WTC11 (cell line): ENCODE data around the gene LIMA1. TPM values are rescaled to one million over a fixed set of nuclear protein-coding genes. Genes with fewer than 3 reads are reported as not detected.
A peak's percentile ranks its signal among the peaks of the same experiment; 100 is the strongest.

Experiments
- ATAC-seq: fragments of 200-7000 bp; cut with Tn5 transposase; 2 replicates; pipeline ENCODE4 v1.10.0; 2021; ENCODE audit warnings: mild to moderate bottlenecking, moderate library complexity
- CTCF ChIA-PET: fragments of 300-600 bp; sonication (Branson Sonifier 250); formaldehyde crosslinking; loops from one replicate; lab custom pipeline; 2021; ENCODE audit warnings: antibody characterized with exemption; lab: Charles Lee
- POLR2A ChIA-PET: fragments of 350-600 bp; sonication (Branson Sonifier 250); formaldehyde crosslinking; loops from one replicate; lab custom pipeline; 2021; ENCODE audit warnings: antibody characterized with exemption; lab: Charles Lee
- DNase-seq: peaks from one replicate; pipeline ENCODE4 v3.0.0; 2021; ENCODE audit warnings: low spot score
- H3K27ac Mint-ChIP-seq: 2 replicates; pipeline ENCODE4 v1.8.0; 2021; ENCODE audit warnings: mixed read lengths
- H3K27me3 Mint-ChIP-seq: 2 replicates; pipeline ENCODE4 v1.8.0; 2021; ENCODE audit warnings: low read depth, mild to moderate bottlenecking, moderate library complexity, mixed read lengths
- H3K36me3 Mint-ChIP-seq: 2 replicates; pipeline ENCODE4 v1.8.0; 2021; ENCODE audit warnings: mixed read lengths
- H3K4me1 Mint-ChIP-seq: 2 replicates; pipeline ENCODE4 v1.8.0; 2022; ENCODE audit warnings: mixed read lengths
- H3K4me3 Mint-ChIP-seq: 2 replicates; pipeline ENCODE4 v1.8.0; 2021; ENCODE audit warnings: mild to moderate bottlenecking, moderate library complexity, mixed read lengths
- H3K9me3 Mint-ChIP-seq: 2 replicates; pipeline ENCODE4 v1.8.0; 2021; ENCODE audit warnings: mixed read lengths
- RORB ChIP-seq: fragments of 250-450 bp; sonication (Bioruptor Pico); IDR thresholded peaks from 2 replicates; pipeline ENCODE4 v1.9.0; 2021; ENCODE audit warnings: mild to moderate bottlenecking
- SP1 ChIP-seq: sonication (generic); formaldehyde crosslinking; conservative IDR thresholded peaks from 2 replicates; pipeline ENCODE4 v1.8.1; 2022; ENCODE audit warnings: missing genetic modification reagents
- TCF7 ChIP-seq: sonication (generic); formaldehyde crosslinking; IDR thresholded peaks from 2 replicates; pipeline ENCODE4 v1.8.0; 2022; ENCODE audit warnings: mild to moderate bottlenecking, low read depth, missing genetic modification reagents, moderate library complexity
- ZNF317 ChIP-seq: sonication (generic); formaldehyde crosslinking; IDR thresholded peaks from 2 replicates; pipeline ENCODE4 v1.8.1; 2023; ENCODE audit warnings: low read depth, mild to moderate bottlenecking, moderate library complexity, missing genetic modification reagents, borderline replicate concordance
- total RNA-seq: library from RNA; stranded (reverse); gene quantifications from 3 replicates; pipeline ENCODE4 v1.2.3, GENCODE V29; 2021
- TF ChIP-seq, protein P1 (sequence below): fragments of 250-450 bp; sonication (Bioruptor Pico); conservative IDR thresholded peaks from 2 replicates; pipeline ENCODE4 v1.9.0; 2021; ENCODE audit warnings: mild to moderate bottlenecking
- TF ChIP-seq, protein P2 (sequence below): sonication (generic); formaldehyde crosslinking; IDR thresholded peaks from 2 replicates; pipeline ENCODE4 v1.8.0; 2022; ENCODE audit warnings: mild to moderate bottlenecking, missing genetic modification reagents
- TF ChIP-seq, protein P3 (sequence below): sonication (generic); formaldehyde crosslinking; conservative IDR thresholded peaks from 2 replicates; pipeline ENCODE4 v1.8.1; 2023; ENCODE audit warnings: mild to moderate bottlenecking, low read depth, missing genetic modification reagents, moderate library complexity
- TF ChIP-seq, protein P4 (sequence below): sonication (generic); formaldehyde crosslinking; IDR thresholded peaks from 2 replicates; pipeline ENCODE4 v1.8.0; 2023; ENCODE audit warnings: missing genetic modification reagents
- TF ChIP-seq, protein P5 (sequence below): fragments of 250-450 bp; sonication (Bioruptor Pico); IDR thresholded peaks from 2 replicates; pipeline ENCODE4 v1.8.0; 2021; ENCODE audit warnings: mild to moderate bottlenecking
- TF ChIP-seq, protein P6 (sequence below): fragments of 200-600 bp; IDR thresholded peaks from 2 replicates; pipeline ENCODE4 v1.8.0; 2022; ENCODE audit warnings: antibody characterized with exemption

The LIMA1 gene
- total RNA-seq, 1 experiment from 2014 or later = 41.2 TPM

DNA sequence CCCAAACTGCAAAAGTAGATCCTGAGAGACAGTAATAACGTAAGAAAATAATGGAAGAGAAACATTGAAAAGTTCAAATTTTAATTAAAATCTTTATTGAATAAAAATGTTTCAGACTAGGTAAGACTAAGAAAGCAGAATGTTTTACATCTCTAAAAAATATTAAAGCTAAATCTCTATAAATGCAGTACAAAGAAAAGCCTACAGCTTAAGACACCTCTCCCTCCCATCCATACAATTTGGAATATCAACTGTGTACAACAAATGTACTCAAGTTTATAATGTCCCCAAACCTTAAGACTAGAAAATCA lies 107.6 kb downstream of the LIMA1 start:
- ATAC-seq (no peak), DNase-seq (no peak)
- Mint-ChIP-seq H3K27ac (no peak overlapping the region), H3K36me3 (peaks cover 11% of the 10 kb centered on the region), H3K27me3 (no peaks in the 10 kb centered on the region), H3K4me3 (no peak overlapping the region), H3K9me3 (no peaks in the 10 kb centered on the region), H3K4me1 (no peaks in the 10 kb centered on the region)
- POLR2A ChIA-PET = interaction anchor here (0.6 kb wide), 1 partner anchor 45 kb away, joined by 3 read pairs; no protein-coding TSS in a partner anchor
- CTCF ChIA-PET = interaction anchor here (0.7 to 2.4 kb wide), 14 partner anchors 8 to 209 kb away, joined by 3 to 23 read pairs (median 8); partner anchors contain the start of genes CERS5, COX14, GPD1 and SMARCD1
- TF ChIP-seq, protein P1, sequence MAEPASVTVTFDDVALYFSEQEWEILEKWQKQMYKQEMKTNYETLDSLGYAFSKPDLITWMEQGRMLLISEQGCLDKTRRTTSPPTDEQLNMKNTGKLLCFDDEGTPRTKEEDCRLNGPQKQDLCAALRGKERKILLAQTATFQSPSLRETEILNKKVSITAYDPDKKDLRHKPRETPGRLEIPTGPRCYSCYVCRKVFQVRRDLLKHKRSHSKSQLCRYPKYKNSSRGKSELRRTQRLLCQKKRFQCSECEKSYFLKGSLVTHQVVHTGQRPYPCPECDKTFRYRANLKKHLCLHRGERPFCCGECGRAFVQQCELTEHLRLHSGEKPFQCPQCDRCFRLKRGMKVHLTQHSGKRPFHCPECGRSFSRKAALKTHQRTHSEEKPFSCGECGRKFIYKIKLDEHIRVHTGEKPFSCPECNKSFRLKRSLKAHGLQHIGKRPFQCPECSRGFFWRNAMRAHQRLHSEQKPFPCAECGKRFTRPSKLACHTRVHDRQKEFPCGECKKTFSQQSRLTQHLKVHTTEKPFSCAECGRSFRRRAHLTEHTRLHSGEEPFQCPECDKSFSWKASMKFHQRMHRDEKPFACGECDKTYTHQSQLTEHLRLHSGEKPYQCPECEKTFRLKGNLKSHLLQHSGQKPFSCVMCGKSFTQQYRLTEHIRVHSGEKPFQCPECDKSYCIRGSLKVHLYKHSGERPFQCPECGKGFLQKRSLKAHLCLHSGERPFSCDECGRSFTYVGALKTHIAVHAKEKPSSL (CRISPR knock-in tag) = no peak
- TF ChIP-seq, protein P2, sequence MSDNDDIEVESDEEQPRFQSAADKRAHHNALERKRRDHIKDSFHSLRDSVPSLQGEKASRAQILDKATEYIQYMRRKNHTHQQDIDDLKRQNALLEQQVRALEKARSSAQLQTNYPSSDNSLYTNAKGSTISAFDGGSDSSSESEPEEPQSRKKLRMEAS = no peak
- TF ChIP-seq TCF7 (CRISPR knock-in tag) = no peak
- TF ChIP-seq, protein P3, sequence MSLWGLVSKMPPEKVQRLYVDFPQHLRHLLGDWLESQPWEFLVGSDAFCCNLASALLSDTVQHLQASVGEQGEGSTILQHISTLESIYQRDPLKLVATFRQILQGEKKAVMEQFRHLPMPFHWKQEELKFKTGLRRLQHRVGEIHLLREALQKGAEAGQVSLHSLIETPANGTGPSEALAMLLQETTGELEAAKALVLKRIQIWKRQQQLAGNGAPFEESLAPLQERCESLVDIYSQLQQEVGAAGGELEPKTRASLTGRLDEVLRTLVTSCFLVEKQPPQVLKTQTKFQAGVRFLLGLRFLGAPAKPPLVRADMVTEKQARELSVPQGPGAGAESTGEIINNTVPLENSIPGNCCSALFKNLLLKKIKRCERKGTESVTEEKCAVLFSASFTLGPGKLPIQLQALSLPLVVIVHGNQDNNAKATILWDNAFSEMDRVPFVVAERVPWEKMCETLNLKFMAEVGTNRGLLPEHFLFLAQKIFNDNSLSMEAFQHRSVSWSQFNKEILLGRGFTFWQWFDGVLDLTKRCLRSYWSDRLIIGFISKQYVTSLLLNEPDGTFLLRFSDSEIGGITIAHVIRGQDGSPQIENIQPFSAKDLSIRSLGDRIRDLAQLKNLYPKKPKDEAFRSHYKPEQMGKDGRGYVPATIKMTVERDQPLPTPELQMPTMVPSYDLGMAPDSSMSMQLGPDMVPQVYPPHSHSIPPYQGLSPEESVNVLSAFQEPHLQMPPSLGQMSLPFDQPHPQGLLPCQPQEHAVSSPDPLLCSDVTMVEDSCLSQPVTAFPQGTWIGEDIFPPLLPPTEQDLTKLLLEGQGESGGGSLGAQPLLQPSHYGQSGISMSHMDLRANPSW = no peak
- no peak for TF ChIP-seq ZNF317 (CRISPR knock-in tag)
- no peak for TF ChIP-seq SP1
- TF ChIP-seq RORB (CRISPR knock-in tag) = no peak
- TF ChIP-seq, protein P4, sequence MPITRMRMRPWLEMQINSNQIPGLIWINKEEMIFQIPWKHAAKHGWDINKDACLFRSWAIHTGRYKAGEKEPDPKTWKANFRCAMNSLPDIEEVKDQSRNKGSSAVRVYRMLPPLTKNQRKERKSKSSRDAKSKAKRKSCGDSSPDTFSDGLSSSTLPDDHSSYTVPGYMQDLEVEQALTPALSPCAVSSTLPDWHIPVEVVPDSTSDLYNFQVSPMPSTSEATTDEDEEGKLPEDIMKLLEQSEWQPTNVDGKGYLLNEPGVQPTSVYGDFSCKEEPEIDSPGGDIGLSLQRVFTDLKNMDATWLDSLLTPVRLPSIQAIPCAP (CRISPR knock-in tag) = no peak

DNA sequence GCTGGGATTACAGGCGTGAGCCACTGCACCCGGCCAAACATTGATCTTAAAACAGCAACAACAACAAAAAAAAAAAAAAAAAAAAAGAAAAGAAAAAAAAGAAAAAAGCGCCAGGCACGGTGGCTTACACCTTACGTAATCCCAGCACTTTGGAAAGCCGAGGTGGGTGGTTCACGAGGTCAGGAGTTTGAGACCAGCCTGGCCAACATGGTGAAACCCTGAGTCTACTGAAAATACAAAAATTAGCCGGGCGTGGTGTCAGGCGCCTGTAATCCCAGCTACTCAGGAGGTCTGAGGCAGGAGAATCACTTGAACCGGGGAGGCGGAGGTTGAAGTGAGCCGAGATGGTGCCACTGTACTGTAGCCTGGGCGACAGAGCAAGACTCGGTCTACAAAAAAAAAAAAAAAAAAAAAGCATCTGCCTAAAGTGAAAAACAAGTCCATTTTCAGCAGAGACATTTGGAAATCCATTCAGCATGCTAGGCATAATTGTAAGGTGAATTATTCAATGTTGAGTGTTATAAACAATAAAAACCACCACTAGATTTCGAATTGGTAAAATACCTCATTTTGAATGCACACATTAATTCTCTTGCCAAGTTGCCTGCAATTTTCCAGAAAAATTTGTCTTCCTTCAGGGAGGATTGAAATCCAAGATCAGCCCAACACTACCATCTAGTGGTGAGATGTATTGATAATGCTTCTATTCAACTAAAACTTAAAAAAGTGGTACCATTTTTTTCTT lies 108.2 kb downstream of the LIMA1 start:
- peaks cover 2% of the 10 kb centered on the region for H3K9me3 Mint-ChIP-seq
- DNase-seq = no peak
- H3K4me3 Mint-ChIP-seq = no peak overlapping the region
- ChIA-PET POLR2A (no interaction called here), CTCF (interaction anchor here (0.6 to 2.4 kb wide), 17 partner anchors 8 to 208 kb away, joined by 3 to 23 read pairs (median 5); partner anchors contain the start of genes CERS5, COX14 and GPD1)
- H3K27ac Mint-ChIP-seq = peak overlapping the region; percentile 30; the same call in 1 of the 2 replicates
- peaks cover 1% of the 10 kb centered on the region for H3K4me1 Mint-ChIP-seq
- TF ChIP-seq, protein P5, sequence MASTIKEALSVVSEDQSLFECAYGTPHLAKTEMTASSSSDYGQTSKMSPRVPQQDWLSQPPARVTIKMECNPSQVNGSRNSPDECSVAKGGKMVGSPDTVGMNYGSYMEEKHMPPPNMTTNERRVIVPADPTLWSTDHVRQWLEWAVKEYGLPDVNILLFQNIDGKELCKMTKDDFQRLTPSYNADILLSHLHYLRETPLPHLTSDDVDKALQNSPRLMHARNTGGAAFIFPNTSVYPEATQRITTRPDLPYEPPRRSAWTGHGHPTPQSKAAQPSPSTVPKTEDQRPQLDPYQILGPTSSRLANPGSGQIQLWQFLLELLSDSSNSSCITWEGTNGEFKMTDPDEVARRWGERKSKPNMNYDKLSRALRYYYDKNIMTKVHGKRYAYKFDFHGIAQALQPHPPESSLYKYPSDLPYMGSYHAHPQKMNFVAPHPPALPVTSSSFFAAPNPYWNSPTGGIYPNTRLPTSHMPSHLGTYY (CRISPR knock-in tag) = no peak
- TF ChIP-seq, protein P6, sequence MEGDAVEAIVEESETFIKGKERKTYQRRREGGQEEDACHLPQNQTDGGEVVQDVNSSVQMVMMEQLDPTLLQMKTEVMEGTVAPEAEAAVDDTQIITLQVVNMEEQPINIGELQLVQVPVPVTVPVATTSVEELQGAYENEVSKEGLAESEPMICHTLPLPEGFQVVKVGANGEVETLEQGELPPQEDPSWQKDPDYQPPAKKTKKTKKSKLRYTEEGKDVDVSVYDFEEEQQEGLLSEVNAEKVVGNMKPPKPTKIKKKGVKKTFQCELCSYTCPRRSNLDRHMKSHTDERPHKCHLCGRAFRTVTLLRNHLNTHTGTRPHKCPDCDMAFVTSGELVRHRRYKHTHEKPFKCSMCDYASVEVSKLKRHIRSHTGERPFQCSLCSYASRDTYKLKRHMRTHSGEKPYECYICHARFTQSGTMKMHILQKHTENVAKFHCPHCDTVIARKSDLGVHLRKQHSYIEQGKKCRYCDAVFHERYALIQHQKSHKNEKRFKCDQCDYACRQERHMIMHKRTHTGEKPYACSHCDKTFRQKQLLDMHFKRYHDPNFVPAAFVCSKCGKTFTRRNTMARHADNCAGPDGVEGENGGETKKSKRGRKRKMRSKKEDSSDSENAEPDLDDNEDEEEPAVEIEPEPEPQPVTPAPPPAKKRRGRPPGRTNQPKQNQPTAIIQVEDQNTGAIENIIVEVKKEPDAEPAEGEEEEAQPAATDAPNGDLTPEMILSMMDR = peak; percentile 49
- no peak for ATAC-seq
- no peaks in the 10 kb centered on the region for H3K27me3 Mint-ChIP-seq
- H3K36me3 Mint-ChIP-seq = peaks cover 13% of the 10 kb centered on the region
